GM23248 (cell line): ENCODE measurements around the gene HAUS6.

Experiments used
- EZH2 ChIP-seq: fragments of 200-600 bp; sonication (generic); IDR thresholded peaks from 2 replicates; pipeline ENCODE4 v1.6.1; 2018; ENCODE audit warnings: antibody characterized with exemption, mild to moderate bottlenecking; ENCODE audit not compliant: insufficient read depth, poor library complexity, severe bottlenecking
- EZH2phosphoT487 ChIP-seq: fragments of 200-600 bp; sonication (generic); IDR thresholded peaks from 2 replicates; pipeline ENCODE4 v1.6.1; 2018; ENCODE audit warnings: antibody characterized with exemption, moderate library complexity, mild to moderate bottlenecking, low read depth; ENCODE audit not compliant: insufficient read depth

DNA sequence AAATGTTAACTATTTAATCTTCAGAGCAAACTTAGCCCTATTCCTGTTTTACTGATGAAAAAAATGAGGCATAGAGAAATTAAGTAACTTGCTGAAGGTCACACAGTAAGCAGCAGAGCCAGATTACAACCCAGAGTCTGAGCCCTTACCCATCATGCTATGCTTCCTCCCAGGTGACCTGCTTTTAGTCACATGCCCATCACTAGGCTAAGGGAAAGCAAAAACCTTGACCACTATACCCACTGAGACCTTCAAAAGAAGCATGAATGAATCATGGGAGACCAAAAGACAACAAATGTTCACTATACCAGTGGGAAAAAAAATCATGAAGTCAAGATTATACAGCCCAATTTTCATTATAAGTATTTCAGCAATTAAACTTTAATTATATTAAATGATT, 5.3 kb upstream of the HAUS6 start:
- TF ChIP-seq EZH2 (no peak), EZH2phosphoT487 (no peak)
